Kidney capillary endothelial cell (primary cell): ENCODE measurements around the gene RAB26.
"Not testable (repeated sequence)": the region's sequence is repeated elsewhere in the genome, so short reads cannot be mapped to it uniquely, and the experiment has no call there.

Experiments
- DNase-seq: peaks from one replicate; pipeline ENCODE4 v3.0.0-alpha.2; 2018; ENCODE audit warnings: low spot score

The RAB26 gene

DNA sequence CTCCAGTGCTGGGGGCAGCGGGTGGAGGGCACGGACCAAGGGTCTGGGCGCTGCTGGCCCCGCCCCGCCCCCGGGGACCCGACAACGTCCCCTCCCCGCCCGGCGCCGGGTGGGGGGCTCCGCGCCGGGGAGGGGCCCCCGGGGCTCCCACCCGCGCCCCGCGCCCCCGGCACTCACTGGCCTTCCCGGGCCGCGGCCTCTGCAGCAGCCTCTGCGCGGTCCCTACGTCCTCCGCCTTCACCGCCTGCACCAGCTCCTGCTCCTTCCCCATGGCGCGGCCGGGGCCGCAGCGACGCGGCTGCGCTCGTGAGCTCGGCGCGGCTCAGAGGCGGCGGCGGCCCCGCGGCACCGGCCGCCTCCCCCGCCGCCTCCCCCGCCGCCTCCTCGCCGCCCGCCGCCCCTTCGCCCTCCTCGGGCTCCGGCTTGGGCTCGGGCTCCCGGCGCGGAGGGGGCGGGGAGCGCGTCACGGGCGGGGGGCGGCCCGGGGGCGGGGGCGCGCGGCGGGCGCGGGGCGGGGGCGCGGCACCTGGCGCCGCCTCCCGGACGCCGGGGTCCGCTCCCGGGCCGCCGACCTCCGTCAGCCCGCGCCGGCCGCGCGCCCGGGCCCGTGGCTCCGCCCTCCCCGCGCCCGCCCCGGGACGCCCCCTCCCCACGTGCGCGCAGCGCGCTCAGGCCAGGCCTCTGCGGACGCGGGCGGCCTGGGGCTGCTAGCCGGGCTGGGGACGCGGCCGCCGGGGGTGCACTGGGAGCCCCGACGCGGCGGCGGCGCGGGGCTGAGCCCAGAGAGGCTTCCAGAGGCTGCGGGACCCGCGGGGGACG lies 47.9 kb downstream of the RAB26 start, which contains the start of gene CASKIN1:
Gene CASKIN1 (minus strand): TSS at position 444 of the 819 bp plus-strand sequence. CDS start 173 bp downstream, at position 271.
- no peak for DNase-seq

DNA sequence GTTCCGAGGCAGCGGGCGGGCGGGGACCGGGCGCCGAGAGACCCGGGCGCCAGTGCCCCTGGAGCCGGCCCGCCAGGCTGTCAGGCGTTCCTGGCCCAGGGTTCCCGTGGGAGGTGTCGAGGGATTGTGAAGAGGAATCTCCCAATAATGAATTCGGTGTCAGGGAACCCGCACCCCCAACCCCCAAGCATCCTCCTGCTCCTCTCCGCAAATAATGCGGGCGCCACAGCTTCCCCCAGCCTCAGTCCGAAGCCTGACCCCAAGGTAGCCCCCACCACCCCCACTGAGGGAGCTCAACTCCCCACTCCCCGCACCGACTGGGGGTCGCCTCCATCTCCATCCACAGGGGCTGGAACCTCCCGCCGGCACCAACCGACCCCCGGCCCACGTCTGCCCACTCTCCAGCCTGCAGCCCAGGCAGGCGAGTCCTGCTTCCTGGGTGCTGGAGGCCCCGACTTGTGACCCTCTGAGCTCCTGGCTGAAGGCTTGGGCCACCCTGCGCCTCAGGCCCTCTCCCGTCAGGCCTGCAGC lies 48.6 kb downstream of the RAB26 start:
- DNase-seq: no peak

DNA sequence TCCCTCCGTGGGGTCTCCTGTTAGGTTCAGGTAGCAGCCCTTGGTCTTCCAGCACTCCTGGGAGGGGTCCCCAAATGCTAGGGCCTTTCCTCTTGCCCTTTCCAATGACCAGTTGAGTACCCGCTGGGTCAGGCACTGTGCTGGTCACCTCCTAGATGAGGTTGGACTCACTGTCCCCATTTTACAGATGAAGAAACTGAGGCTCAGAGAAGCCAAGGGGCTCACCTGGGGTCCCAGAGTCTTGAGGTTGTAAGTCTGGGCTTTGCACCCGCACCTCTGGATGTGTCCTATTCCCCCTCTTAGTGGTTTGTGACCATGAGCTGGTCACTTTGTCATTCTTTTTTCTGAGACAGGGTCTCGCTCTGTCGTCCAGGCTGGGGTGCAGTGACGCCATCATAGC lies 49.3 kb downstream of the RAB26 start:
- DNase-seq: no peak

DNA sequence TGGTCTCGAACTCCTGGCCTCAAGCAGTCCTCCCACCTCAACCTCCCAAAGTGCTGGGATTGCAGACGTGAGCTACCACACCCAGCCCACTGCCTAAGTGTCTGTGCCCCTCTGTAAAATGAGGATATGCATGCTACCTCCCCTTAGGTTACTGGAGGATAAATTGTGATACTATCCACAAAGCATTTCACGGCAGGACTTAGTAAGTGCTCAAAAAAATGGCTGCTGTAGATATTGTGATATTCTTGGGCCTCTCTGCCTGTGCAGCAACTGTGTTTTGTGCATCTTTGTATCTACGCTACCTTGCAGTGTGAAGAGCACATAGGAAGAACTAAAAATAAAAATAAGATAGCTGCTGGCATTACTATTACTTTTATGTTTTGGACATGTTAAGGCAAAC lies 49.9 kb downstream of the RAB26 start:
- DNase-seq: no peak

DNA sequence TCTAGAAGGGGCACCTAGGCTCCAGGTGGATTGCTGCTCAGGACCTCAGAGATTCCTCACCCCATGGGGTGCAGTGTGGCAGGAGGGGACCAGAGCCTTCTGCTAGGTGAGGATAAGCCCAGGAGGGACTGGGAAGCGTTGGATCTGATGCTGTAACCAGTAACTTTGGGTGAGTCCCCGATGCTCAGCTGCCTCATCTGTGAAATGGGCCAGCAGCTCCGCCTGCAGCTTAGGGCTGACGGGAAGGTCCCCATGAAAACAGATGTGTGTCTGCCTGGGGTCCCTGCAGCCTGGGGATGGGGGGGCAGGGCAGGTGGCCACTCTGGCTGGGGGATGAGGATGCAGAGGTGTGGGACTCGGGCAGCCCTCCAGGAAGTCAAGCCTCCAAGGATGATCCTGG lies 50.7 kb downstream of the RAB26 start:
- no peak for DNase-seq

DNA sequence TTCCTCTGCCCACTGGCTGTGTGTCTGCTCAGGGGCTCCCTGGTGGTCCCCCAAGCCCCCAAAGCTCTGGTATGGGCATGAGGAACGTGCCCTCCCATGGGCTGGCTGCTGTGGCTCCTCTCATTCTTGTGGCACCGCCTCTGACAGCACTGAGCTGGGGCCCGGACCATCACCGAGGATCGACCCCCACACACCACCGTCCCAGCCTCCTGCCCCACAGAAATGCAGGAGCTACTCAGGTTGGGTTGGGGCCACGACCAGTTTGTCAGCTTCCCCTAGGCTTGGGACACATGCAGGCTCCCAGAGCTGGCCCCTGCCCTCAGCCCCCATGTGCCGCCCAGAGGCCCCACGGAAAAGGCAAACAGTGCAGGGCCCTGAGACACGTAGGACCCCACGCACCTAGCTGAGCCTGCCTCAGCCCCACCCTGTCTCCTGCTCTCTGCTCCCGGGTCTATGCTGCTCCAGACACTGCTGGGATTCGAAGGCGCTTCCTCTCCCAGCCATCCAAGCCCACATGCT lies 51.3 kb downstream of the RAB26 start:
- no peak for DNase-seq

DNA sequence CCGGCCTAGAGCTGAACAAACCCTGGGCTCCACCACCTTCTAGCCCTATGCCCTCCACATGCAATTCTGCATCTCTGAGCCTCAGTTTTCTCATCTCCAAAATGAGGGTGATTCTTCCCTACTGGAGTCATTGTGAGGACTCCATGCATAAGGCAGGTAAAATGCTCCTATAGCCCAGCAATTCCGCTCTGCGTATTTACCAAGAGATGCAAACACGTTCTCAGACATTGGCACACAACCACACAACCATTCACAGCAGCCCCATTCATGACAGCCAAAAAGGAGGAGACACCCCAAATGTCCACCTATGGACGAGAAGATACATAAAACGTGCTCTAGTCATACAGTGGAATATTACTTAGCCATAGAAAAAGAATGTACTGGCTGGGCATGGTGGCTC lies 51.9 kb downstream of the RAB26 start:
- no peak for DNase-seq

DNA sequence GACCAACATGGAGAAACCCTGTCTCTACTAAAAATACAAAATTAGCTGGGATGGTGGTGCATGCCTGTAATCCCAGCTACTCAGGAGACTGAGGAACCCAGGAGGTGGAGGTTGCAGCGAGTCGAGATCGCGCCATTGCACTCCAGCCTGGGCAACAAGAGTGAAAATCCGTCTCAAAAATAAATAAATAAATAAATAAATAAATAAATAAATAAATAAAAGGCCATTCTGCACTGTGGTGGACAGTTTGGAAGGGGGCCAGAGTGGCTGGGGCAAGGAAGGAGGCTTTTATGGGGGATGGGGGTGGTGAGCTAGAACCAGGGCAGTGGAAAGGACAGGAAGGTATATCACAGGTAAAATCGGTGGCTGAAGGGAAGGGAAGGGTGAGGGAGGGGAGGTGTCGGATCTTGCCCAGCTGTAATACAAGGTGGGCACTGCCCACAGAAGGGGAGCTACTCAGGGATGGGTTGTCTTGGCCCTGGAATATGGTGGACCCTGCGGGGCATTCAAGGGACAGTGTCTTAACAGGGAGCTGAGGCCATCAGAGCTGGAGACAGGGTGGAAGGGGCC lies 54.8 kb downstream of the RAB26 start:
- not testable (repeated sequence) for DNase-seq
